Nephron progenitor cell (in vitro differentiated cells): ENCODE measurements around the gene SAFB.

Experiments
- DNase-seq: peaks from one replicate; pipeline ENCODE4 v3.0.0; 2021
- H3K27ac Mint-ChIP-seq: 2 replicates; pipeline ENCODE4 v1.8.0; 2021; ENCODE audit warnings: mild to moderate bottlenecking, moderate library complexity, mixed read lengths
- H3K27me3 Mint-ChIP-seq: 2 replicates; pipeline ENCODE4 v1.8.0; 2021; ENCODE audit warnings: mild to moderate bottlenecking, low read depth, mixed read lengths; ENCODE audit not compliant: poor library complexity
- H3K36me3 Mint-ChIP-seq: 2 replicates; pipeline ENCODE4 v1.8.0; 2021; ENCODE audit warnings: low read depth, mixed read lengths
- H3K4me1 Mint-ChIP-seq: 2 replicates; pipeline ENCODE4 v1.8.0; 2021; ENCODE audit warnings: mixed read lengths
- H3K4me3 Mint-ChIP-seq: 2 replicates; pipeline ENCODE4 v1.8.0; 2021; ENCODE audit warnings: mild to moderate bottlenecking, moderate library complexity, mixed read lengths
- H3K9me3 Mint-ChIP-seq: 2 replicates; pipeline ENCODE4 v1.8.0; 2021; ENCODE audit warnings: mild to moderate bottlenecking, moderate library complexity, mixed read lengths
- TF ChIP-seq, protein P1 (sequence below): fragments of 200-600 bp; sonication (generic); IDR thresholded peaks from 2 replicates; pipeline ENCODE4 v1.5.0; 2021; ENCODE audit warnings: antibody characterized with exemption

The SAFB gene

DNA sequence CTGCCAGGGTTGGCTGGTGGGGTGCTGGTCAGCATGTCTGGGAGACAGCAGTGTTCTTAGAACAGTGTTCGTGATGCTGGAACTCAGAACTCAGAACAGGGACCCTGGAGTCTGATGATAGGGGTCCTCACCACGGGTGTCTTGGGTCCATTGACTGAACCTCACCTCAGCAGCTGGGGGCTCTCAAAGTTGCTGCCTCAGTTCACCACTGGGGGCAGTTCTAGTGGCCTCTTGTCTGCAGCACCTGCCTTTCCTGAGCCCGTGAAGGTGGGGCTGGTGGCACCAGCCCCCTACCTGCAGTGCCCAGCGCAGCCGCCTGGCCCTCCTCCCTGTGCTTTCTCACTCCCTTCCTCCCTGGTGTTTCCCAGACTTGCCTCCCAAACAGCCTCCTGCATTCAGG lies 28.5 kb downstream of the SAFB start:
- Mint-ChIP-seq H3K4me3 (no peak overlapping the region), H3K27ac (no peak overlapping the region), H3K4me1 (no peaks in the 10 kb centered on the region), H3K9me3 (no peaks in the 10 kb centered on the region), H3K36me3 (peaks cover 85% of the 10 kb centered on the region), H3K27me3 (peaks cover 3% of the 10 kb centered on the region)
- TF ChIP-seq, protein P1, sequence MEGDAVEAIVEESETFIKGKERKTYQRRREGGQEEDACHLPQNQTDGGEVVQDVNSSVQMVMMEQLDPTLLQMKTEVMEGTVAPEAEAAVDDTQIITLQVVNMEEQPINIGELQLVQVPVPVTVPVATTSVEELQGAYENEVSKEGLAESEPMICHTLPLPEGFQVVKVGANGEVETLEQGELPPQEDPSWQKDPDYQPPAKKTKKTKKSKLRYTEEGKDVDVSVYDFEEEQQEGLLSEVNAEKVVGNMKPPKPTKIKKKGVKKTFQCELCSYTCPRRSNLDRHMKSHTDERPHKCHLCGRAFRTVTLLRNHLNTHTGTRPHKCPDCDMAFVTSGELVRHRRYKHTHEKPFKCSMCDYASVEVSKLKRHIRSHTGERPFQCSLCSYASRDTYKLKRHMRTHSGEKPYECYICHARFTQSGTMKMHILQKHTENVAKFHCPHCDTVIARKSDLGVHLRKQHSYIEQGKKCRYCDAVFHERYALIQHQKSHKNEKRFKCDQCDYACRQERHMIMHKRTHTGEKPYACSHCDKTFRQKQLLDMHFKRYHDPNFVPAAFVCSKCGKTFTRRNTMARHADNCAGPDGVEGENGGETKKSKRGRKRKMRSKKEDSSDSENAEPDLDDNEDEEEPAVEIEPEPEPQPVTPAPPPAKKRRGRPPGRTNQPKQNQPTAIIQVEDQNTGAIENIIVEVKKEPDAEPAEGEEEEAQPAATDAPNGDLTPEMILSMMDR = no peak
- no peak for DNase-seq

DNA sequence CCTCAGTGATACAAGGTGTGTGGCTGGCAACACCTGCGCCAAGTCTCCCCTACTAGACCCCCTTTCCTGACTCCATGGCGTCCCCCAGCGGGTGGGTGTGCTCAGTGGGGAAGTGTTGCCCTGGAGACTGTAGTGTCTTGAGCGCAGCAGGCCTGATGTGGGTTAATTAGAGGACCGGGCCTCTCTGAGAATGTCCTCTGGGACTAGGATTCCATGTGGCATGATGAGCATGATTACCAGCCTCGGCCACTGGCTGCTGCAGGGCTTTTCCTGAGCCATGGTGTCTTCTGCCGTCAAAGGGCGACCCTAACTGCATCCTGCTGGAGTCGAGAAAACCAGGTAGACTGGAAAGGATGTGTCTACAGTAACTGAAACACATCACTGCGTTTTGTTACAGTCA lies 29.4 kb downstream of the SAFB start:
- no peak for DNase-seq
- TF ChIP-seq, protein P1 = no peak
- H3K36me3 Mint-ChIP-seq = peaks cover 81% of the 10 kb centered on the region
- H3K4me3 Mint-ChIP-seq = no peak overlapping the region
- no peaks in the 10 kb centered on the region for H3K4me1 Mint-ChIP-seq
- H3K27ac Mint-ChIP-seq = no peak overlapping the region
- H3K27me3 Mint-ChIP-seq = no peaks in the 10 kb centered on the region
- no peaks in the 10 kb centered on the region for H3K9me3 Mint-ChIP-seq

DNA sequence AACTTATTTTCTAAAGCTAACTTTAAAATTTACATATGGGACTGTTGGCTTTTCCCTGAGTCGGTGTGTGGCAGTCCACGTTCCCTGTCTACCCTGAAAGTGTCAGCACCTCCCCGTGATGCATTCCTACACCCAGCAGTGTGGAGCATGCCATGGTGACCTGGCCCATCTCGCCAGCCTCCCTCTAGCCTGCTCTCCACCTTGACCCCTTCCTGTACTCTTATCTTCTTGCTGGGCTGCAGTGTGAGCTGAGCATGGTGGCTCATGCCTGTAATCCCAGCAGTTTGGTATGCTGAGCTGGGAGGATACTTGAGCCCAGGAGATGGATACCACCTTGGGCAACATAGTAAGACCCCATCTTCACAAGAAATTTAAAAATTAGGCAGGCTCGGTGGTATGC lies 32.0 kb downstream of the SAFB start:
- TF ChIP-seq, protein P1 = no peak
- Mint-ChIP-seq H3K27ac (peak overlapping the region; percentile 69), H3K4me1 (no peaks in the 10 kb centered on the region), H3K9me3 (no peaks in the 10 kb centered on the region), H3K36me3 (peaks cover 73% of the 10 kb centered on the region), H3K4me3 (no peak overlapping the region), H3K27me3 (no peaks in the 10 kb centered on the region)
- no peak for DNase-seq

DNA sequence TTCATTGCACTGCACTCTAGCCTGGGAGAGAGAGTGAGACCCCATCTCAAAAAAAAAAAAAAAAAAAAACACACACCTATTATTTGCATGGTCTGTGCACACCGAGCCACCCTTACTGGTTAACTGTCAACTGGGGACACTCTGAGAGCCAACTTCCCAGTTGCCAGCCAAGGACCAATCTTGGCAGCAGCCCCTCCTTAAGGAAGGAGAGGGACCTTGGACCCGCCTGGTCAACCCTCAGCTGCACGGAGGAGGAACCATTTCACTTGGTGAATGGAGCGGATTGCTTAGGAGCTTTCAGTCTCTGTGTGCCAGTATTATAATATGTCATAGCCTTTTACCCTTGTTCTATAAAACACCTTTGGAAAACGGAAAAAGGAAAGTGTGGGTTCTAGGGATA lies 32.5 kb downstream of the SAFB start:
- DNase-seq = no peak
- Mint-ChIP-seq H3K9me3 (no peaks in the 10 kb centered on the region), H3K4me1 (no peaks in the 10 kb centered on the region), H3K4me3 (no peak overlapping the region), H3K27ac (no peak overlapping the region), H3K36me3 (peaks cover 70% of the 10 kb centered on the region), H3K27me3 (no peaks in the 10 kb centered on the region)
- TF ChIP-seq, protein P1 = no peak

DNA sequence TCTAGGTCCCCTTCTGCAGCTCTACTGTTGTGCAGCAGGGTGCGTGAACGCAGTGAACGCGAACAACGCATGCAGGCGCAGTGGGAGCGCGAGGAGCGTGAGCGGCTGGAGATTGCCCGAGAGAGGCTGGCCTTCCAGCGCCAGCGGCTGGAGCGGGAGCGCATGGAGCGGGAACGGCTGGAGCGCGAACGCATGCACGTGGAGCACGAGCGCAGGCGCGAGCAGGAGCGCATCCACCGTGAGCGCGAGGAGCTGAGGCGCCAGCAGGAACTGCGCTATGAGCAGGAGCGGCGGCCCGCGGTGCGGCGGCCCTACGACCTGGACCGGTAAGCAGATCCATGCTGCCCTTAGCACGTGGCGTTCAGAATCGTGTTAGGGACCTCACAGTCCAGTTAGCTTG lies 38.6 kb downstream of the SAFB start:
- H3K36me3 Mint-ChIP-seq = peaks cover 60% of the 10 kb centered on the region
- H3K27me3 Mint-ChIP-seq = no peaks in the 10 kb centered on the region
- TF ChIP-seq, protein P1 = no peak
- no peaks in the 10 kb centered on the region for H3K4me1 Mint-ChIP-seq
- H3K4me3 Mint-ChIP-seq = no peak overlapping the region
- DNase-seq = no peak
- H3K9me3 Mint-ChIP-seq = no peaks in the 10 kb centered on the region
- H3K27ac Mint-ChIP-seq = no peak overlapping the region

DNA sequence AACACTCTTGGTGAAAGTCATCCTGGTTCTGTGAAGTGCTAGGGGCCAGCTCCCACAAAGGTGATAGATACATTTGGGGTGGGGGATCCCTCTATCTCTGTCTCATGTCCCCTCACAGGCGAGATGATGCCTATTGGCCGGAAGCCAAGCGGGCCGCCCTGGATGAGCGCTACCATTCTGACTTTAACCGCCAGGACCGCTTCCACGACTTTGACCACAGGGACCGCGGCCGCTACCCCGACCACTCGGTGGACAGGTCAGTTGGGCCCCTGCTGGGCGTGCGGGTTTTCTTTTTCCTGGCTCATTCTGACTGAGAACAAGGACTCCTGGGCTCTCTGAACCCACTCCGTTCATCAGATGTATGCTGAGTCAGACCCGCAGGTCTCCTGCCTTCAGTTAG lies 41.0 kb downstream of the SAFB start:
- peaks cover 67% of the 10 kb centered on the region for H3K36me3 Mint-ChIP-seq
- peaks cover 8% of the 10 kb centered on the region for H3K4me1 Mint-ChIP-seq
- TF ChIP-seq, protein P1 = no peak
- no peaks in the 10 kb centered on the region for H3K27me3 Mint-ChIP-seq
- H3K27ac Mint-ChIP-seq = no peak overlapping the region
- no peaks in the 10 kb centered on the region for H3K9me3 Mint-ChIP-seq
- DNase-seq = no peak
- H3K4me3 Mint-ChIP-seq = no peak overlapping the region
